ENCODE results near the gene GARNL3. TPM values are rescaled to one million over a fixed set of nuclear protein-coding genes. Genes with fewer than 3 reads are reported as not detected.

The GARNL3 gene
- total RNA-seq, 4 donors from 2014 or later, result 11.9 to 19.1 (median 16.5) TPM

DNA sequence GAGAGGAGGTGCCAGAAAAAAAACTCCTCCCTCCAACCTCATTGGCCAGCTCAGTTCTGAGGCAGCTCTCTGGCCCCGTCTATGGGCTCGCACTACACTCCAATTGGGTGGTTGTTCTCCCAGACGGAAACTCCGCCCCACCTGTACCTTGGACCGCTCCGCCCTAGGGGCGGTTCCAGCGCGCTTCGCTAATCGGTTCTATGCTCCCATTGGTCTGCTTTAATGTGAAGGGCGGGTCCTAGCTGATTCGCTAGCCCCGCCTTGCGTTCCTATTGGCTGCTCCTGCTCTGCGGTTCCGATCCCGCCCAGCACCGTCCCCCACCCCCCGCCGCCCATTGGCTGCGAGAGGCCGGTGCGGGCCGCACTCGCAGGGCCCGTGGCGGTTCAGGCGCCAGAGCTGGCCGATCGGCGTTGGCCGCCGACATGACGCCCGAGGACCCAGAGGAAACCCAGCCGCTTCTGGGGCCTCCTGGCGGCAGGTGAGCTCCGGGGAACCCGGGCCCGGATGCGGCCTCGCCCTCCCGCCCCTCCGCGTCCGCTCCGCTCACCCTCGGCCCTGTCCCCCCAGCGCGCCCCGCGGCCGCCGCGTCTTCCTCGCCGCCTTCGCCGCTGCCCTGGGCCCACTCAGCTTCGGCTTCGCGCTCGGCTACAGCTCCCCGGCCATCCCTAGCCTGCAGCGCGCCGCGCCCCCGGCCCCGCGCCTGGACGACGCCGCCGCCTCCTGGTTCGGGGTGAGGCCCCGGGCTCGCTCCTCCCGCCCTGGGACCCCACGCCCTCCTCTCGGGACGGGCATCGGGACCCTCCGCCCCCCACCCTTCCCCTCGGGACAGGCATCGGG is 132.5 kb downstream of the GARNL3 start, which contains the start of gene SLC2A8:
TSS of gene SLC2A8 (plus strand) at position 362 of the 838 bp plus-strand sequence. CDS start at position 424, 62 bp downstream.
- intact Hi-C loops (cut with DNase I; ENCODE audit: low total_unique reads), result no loop called here
- WGBS, 2 donors, result 0 to 2% methylated on average over 47 to 48 of the region's 87 CpGs
- TF ChIP-seq POLR2A (IDR thresholded peaks at IDR 0.05), result no peak
- TF ChIP-seq, protein P1, sequence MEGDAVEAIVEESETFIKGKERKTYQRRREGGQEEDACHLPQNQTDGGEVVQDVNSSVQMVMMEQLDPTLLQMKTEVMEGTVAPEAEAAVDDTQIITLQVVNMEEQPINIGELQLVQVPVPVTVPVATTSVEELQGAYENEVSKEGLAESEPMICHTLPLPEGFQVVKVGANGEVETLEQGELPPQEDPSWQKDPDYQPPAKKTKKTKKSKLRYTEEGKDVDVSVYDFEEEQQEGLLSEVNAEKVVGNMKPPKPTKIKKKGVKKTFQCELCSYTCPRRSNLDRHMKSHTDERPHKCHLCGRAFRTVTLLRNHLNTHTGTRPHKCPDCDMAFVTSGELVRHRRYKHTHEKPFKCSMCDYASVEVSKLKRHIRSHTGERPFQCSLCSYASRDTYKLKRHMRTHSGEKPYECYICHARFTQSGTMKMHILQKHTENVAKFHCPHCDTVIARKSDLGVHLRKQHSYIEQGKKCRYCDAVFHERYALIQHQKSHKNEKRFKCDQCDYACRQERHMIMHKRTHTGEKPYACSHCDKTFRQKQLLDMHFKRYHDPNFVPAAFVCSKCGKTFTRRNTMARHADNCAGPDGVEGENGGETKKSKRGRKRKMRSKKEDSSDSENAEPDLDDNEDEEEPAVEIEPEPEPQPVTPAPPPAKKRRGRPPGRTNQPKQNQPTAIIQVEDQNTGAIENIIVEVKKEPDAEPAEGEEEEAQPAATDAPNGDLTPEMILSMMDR (IDR thresholded peaks at IDR 0.05), result no peak
- peak; percentile 99 for DNase-seq (ENCODE audit: low spot score in 2 of 2)
- H3K4me3 ChIP-seq (ENCODE audit: low read depth, poor library complexity, severe bottlenecking), result peak within 1 kb of the TSS; percentile 76

DNA sequence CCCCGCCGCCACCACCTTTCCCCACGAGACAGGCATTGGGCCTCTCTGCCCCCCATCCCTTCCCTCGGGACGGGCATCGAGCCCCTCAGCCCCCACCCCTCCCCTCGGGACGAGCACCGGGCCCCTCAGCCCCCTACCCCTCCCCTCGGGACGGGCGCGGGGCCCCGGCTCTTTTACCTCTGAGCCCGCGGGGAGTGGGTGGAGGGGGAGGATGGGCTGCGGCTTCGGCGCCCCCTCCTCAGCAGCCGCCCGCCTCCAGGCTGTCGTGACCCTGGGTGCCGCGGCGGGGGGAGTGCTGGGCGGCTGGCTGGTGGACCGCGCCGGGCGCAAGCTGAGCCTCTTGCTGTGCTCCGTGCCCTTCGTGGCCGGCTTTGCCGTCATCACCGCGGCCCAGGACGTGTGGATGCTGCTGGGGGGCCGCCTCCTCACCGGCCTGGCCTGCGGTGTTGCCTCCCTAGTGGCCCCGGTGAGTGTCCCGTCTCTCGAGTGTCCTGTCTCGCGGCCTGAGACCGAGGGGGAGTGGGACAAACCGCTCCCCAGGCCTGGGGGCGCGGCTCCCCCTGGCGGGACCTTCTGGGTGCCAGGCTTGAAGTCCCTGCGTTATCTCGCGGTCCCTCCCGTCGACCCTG is 133.2 kb downstream of the GARNL3 start:
- TF ChIP-seq POLR2A (IDR thresholded peaks at IDR 0.05), result no peak
- TF ChIP-seq, protein P1 (IDR thresholded peaks at IDR 0.05), result no peak
- WGBS, 2 donors, result 0% methylated on average over 2 to 11 of the region's 55 CpGs
- intact Hi-C loops (cut with DNase I; ENCODE audit: low total_unique reads), result no loop called here
- peak in 1 of 2 donors; percentile 88 for DNase-seq (ENCODE audit: low spot score in 2 of 2)
- peak overlapping the region; percentile 76 for H3K4me3 ChIP-seq (ENCODE audit: low read depth, poor library complexity, severe bottlenecking)

DNA sequence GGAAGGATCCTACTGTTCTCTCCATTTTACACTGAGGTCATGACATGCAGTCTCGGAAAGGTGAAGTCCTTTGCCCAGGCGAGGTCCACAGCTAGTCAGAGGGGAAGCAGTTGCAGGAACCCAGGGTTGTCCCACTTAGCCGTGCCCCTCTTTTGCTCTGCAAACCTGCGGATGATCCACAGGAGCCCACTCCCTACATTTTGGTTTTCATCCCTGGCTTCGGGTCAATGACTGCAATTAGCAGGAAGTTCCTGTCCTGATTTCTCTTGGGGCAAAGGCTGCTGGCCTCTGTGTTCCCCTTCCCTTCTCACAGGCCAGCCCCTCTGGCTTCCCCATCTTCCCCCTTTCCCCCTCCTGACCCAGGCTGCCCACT is 133.7 kb downstream of the GARNL3 start:
- no peak for TF ChIP-seq POLR2A (IDR thresholded peaks at IDR 0.05)
- TF ChIP-seq, protein P1 (IDR thresholded peaks at IDR 0.05), result no peak
- no peak overlapping the region for H3K4me3 ChIP-seq (ENCODE audit: low read depth, poor library complexity, severe bottlenecking)
- intact Hi-C loops (cut with DNase I; ENCODE audit: low total_unique reads), result no loop called here
- WGBS, 2 donors, result 50 to 59% methylated on average over 4 to 5 of the region's 5 CpGs
- DNase-seq (ENCODE audit: low spot score in 2 of 2), result no peak

DNA sequence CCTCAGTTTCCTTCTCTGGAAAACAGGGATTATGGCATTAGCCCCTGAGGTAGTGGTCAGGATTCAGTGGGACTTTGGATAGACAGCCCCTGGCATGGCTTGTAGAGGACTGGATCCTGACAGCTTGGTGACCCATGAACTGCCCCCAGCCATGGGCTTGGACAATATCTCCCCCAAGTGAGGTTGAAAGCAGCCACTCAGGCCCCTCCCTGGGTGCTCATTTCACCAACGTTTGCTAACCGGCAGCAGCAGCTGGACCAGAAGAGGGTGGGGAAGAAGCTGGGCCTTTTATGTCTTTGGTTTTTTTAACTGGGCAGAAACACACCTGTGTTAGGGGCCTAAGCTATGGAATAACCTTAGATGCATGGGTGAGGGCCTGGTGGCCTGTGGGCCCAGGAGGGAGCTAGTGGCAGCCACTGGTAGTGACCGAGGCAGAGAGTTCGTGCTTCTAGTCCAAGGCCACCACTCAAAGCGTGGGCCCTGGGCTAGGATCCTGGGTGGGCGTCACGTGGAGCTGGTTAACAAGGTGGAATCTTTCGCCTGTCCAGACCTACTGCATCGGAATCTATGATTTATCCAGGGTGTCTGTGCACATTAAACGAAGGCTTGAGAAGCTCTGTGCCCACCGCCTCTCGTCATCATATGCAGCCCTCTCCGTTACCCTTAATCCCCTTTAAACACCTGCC is 134.3 kb downstream of the GARNL3 start:
- whole genome bisulfite sequencing, 2 donors, result 83 to 90% methylated on average over 13 of the region's 13 CpGs
- no peak for DNase-seq (ENCODE audit: low spot score in 2 of 2)
- TF ChIP-seq POLR2A (IDR thresholded peaks at IDR 0.05), result no peak
- TF ChIP-seq, protein P1 (IDR thresholded peaks at IDR 0.05), result no peak
- H3K4me3 ChIP-seq (ENCODE audit: low read depth, poor library complexity, severe bottlenecking), result no peak overlapping the region
- intact Hi-C loops (cut with DNase I; ENCODE audit: low total_unique reads), result no loop called here

DNA sequence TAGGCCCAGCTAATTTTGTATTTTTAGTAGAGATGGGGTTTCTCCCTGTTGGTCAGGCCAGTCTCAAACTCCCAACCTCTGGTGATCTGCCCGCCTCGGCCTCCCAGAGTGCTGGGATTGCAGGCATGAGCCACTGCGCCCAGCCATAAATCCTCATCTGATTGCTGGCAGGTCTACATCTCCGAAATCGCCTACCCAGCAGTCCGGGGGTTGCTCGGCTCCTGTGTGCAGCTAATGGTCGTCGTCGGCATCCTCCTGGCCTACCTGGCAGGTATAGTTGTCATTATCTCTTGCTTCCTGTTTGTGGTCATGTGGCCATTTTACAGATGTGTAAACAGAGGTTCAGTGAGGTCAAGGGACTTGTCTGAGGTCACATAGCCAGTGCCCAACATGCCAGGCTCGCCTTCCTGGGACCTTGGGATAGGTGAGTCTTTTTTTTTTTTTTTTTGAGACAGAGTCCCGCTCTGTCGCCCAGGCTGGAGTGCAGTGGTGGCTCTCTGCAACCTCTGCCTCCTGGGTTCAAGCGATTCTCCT is 135.2 kb downstream of the GARNL3 start:
- WGBS, 2 donors, result 90 to 97% methylated on average over 14 of the region's 14 CpGs
- DNase-seq (ENCODE audit: low spot score in 2 of 2), result no peak
- TF ChIP-seq, protein P1 (IDR thresholded peaks at IDR 0.05), result no peak
- intact Hi-C loops (cut with DNase I; ENCODE audit: low total_unique reads), result no loop called here
- H3K4me3 ChIP-seq (ENCODE audit: low read depth, poor library complexity, severe bottlenecking), result no peak overlapping the region
